ENCODE results near the gene ARHGAP32. TPM values are rescaled to one million over a fixed set of nuclear protein-coding genes. Genes with fewer than 3 reads are reported as not detected.

ARHGAP32 gene
- total RNA-seq, 1 experiment from 2014 or later: 22.0 TPM

DNA sequence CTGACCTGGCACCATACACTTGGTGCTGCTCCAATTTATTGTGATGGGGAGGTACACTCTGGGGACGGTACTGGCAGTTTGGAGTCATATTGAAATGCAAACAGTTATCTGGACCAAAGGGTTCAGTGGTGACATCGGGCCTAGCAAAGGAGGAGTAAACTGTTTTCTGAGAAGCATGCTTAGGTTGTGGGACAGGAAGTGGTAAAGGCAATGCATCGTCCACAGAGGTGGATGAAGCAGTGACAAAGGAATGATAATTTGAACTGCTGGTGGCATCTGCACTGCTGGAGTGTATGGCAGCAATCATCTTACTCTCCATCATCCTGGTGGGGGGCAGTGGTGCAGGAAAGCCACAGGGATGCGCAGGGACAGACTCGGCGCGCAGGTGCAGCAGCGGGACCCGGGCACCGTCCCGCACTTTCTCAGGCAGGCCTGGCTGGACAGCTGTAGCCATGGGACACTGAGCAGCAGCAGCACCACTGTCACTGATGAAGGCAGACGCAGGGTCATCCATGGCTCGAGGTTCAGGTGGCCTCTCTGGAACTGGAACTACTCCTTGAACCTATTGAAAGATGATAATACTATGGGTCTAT, 221.4 kb downstream of the ARHGAP32 start:
- WGBS (ENCODE audit: extremely low coverage, insufficient read length, low lambda C conversion rate): no CpG with 5 or more reads among the region's 13 CpGs
- Mint-ChIP-seq H3K27me3 (ENCODE audit: low read depth) (no peaks in the 10 kb centered on the region), H3K4me1 (no peaks in the 10 kb centered on the region), H3K36me3 (ENCODE audit: insufficient read depth in 1 of 3, low read depth in 3 of 3) (peaks cover 24 to 43% (median 41%) of the 10 kb centered on the region in 3 experiments; a peak in 6 of 7 replicates), H3K9me3 (no peaks in the 10 kb centered on the region), H3K27ac (no peak overlapping the region), H3K4me3 (no peak overlapping the region)
- no peak overlapping the region for H2BK12ac ChIP-seq (ENCODE audit: insufficient read length, low read depth, low read length)
- H4K91ac ChIP-seq (ENCODE audit: insufficient read length, low read depth, low read length): no peak overlapping the region
- no peaks in the 10 kb centered on the region for H4K20me1 ChIP-seq (ENCODE audit: control insufficient read depth, insufficient read depth, insufficient read length)
- H3K56ac ChIP-seq (ENCODE audit: insufficient read length, low read depth, low read length): no peak overlapping the region
- H3K18ac ChIP-seq (ENCODE audit: insufficient read length, low read depth, low read length): no peak overlapping the region
- no peak overlapping the region for H2AFZ ChIP-seq (ENCODE audit: low read length)
- no peak overlapping the region for H2AK5ac ChIP-seq (ENCODE audit: insufficient read length, low read length)
- H3K9me3 ChIP-seq (ENCODE audit: control insufficient read depth, low read depth, low read length): no peaks in the 10 kb centered on the region
- DNase-seq: no peak
- no peaks in the 10 kb centered on the region for H3K79me1 ChIP-seq (ENCODE audit: insufficient read depth, low read depth, low read length, poor library complexity, severe bottlenecking)
- TF ChIP-seq, protein P1, sequence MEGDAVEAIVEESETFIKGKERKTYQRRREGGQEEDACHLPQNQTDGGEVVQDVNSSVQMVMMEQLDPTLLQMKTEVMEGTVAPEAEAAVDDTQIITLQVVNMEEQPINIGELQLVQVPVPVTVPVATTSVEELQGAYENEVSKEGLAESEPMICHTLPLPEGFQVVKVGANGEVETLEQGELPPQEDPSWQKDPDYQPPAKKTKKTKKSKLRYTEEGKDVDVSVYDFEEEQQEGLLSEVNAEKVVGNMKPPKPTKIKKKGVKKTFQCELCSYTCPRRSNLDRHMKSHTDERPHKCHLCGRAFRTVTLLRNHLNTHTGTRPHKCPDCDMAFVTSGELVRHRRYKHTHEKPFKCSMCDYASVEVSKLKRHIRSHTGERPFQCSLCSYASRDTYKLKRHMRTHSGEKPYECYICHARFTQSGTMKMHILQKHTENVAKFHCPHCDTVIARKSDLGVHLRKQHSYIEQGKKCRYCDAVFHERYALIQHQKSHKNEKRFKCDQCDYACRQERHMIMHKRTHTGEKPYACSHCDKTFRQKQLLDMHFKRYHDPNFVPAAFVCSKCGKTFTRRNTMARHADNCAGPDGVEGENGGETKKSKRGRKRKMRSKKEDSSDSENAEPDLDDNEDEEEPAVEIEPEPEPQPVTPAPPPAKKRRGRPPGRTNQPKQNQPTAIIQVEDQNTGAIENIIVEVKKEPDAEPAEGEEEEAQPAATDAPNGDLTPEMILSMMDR (conservative IDR thresholded peaks at IDR 0.05): no peak
- no peak overlapping the region for H3K27ac ChIP-seq (ENCODE audit: insufficient read length, low read depth, low read length)
- H3K79me2 ChIP-seq (ENCODE audit: insufficient read depth, low read length): no peaks in the 10 kb centered on the region
- no peak overlapping the region for H4K8ac ChIP-seq (replicated peaks; ENCODE audit: insufficient read length, low read depth, low read length)
- H3K9ac ChIP-seq (ENCODE audit: extremely low read depth, insufficient read length, low read length): no peak overlapping the region
- no peak overlapping the region for H3K23ac ChIP-seq (ENCODE audit: insufficient read length, low read depth, low read length)
- H3K4me1 ChIP-seq (ENCODE audit: insufficient read depth, low read length): no peaks in the 10 kb centered on the region
- H2BK120ac ChIP-seq (ENCODE audit: low read depth, low read length, poor library complexity, severe bottlenecking): no peak overlapping the region
- H3T11ph ChIP-seq (ENCODE audit: low read length): no peak overlapping the region
- H3K23me2 ChIP-seq (ENCODE audit: insufficient read length, low read depth, low read length, poor library complexity, severe bottlenecking): no peaks in the 10 kb centered on the region
- H3K14ac ChIP-seq (ENCODE audit: insufficient read depth, low read length): no peak overlapping the region
- H3K27me3 ChIP-seq (ENCODE audit: insufficient read depth, low read length): no peaks in the 10 kb centered on the region
- H4K5ac ChIP-seq (ENCODE audit: insufficient read length, low read depth, low read length): no peak overlapping the region
- H3K4ac ChIP-seq (ENCODE audit: low read depth, low read length): no peak overlapping the region
- no peak overlapping the region for H3K4me2 ChIP-seq (ENCODE audit: insufficient read depth, insufficient read length, low read length)
- no peak overlapping the region for H2BK20ac ChIP-seq (ENCODE audit: low read depth, low read length, poor library complexity, severe bottlenecking)
- H2BK5ac ChIP-seq (ENCODE audit: insufficient read length, low read length): no peak overlapping the region
- H2BK15ac ChIP-seq (ENCODE audit: low read depth, low read length): no peak overlapping the region
